ENCODE data around the gene WAPL.
"Not testable (repeated sequence)": the region's sequence is repeated elsewhere in the genome, so short reads cannot be mapped to it uniquely, and the experiment has no call there.

Gene WAPL

GRCh38 chr10:86525713-86526112, 4.1 kb upstream of the WAPL start:
- DNase-seq (ENCODE audit: low read depth in 1 of 2, low spot score in 1 of 2): not testable (repeated sequence)

GRCh38 chr10:86524225-86524962, 2.8 kb upstream of the WAPL start:
- no peak for DNase-seq (ENCODE audit: low read depth in 1 of 2, low spot score in 1 of 2)

- DNase-seq (ENCODE audit: low read depth in 1 of 2, low spot score in 1 of 2): no peak
Measured at GRCh38 chr10:86523348-86523747, 1.8 kb upstream of the WAPL start.

- DNase-seq (ENCODE audit: low read depth in 1 of 2, low spot score in 1 of 2): no peak
Measured at GRCh38 chr10:86522510-86522855, 891 bp upstream of the WAPL start.

GRCh38 chr10:86520871-86521677, 518 bp downstream of the WAPL start:
- peak in 1 of 2 donors; percentile 24 for DNase-seq (ENCODE audit: low read depth in 1 of 2, low spot score in 1 of 2)

GRCh38 chr10:86518781-86519180, 2.8 kb downstream of the WAPL start:
- DNase-seq (ENCODE audit: low read depth in 1 of 2, low spot score in 1 of 2): no peak

GRCh38 chr10:86512137-86512536, 9.5 kb downstream of the WAPL start:
- DNase-seq (ENCODE audit: low read depth in 1 of 2, low spot score in 1 of 2): no peak

GRCh38 chr10:86511027-86511865, 10.3 kb downstream of the WAPL start:
- no peak for DNase-seq (ENCODE audit: low read depth in 1 of 2, low spot score in 1 of 2)

GRCh38 chr10:86509145-86509544, 12.4 kb downstream of the WAPL start:
- no peak for DNase-seq (ENCODE audit: low read depth in 1 of 2, low spot score in 1 of 2)

- no peak for DNase-seq (ENCODE audit: low read depth in 1 of 2, low spot score in 1 of 2)
Measured at GRCh38 chr10:86508217-86508616, 13.4 kb downstream of the WAPL start.

GRCh38 chr10:86506499-86506898, 15.1 kb downstream of the WAPL start:
- DNase-seq (ENCODE audit: low read depth in 1 of 2, low spot score in 1 of 2): no peak

GRCh38 chr10:86506062-86506461, 15.5 kb downstream of the WAPL start:
- DNase-seq (ENCODE audit: low read depth in 1 of 2, low spot score in 1 of 2): no peak

GRCh38 chr10:86504510-86504909, 17.1 kb downstream of the WAPL start:
- no peak for DNase-seq (ENCODE audit: low read depth in 1 of 2, low spot score in 1 of 2)

- no peak for DNase-seq (ENCODE audit: low read depth in 1 of 2, low spot score in 1 of 2)
Measured at GRCh38 chr10:86500846-86501245, 20.7 kb downstream of the WAPL start.

GRCh38 chr10:86498598-86498997, 23.0 kb downstream of the WAPL start:
- DNase-seq (ENCODE audit: low read depth in 1 of 2, low spot score in 1 of 2): no peak

- no peak for DNase-seq (ENCODE audit: low read depth in 1 of 2, low spot score in 1 of 2)
Measured at GRCh38 chr10:86497621-86498020, 24.0 kb downstream of the WAPL start.

- no peak for DNase-seq (ENCODE audit: low read depth in 1 of 2, low spot score in 1 of 2)
Measured at GRCh38 chr10:86489960-86490612, 31.5 kb downstream of the WAPL start.

GRCh38 chr10:86489071-86489810, 32.4 kb downstream of the WAPL start:
- DNase-seq (ENCODE audit: low read depth in 1 of 2, low spot score in 1 of 2): no peak

- no peak for DNase-seq (ENCODE audit: low read depth in 1 of 2, low spot score in 1 of 2)
Measured at GRCh38 chr10:86486856-86487255, 34.7 kb downstream of the WAPL start.

- DNase-seq (ENCODE audit: low read depth in 1 of 2, low spot score in 1 of 2): no peak
Measured at GRCh38 chr10:86483664-86484063, 37.9 kb downstream of the WAPL start.

GRCh38 chr10:86481761-86482160, 39.8 kb downstream of the WAPL start:
- DNase-seq (ENCODE audit: low read depth in 1 of 2, low spot score in 1 of 2): no peak
